Stimulated activated CD8-positive, alpha-beta memory T cell treated with anti-CD3 and anti-CD28 coated beads, Interleukin-15, amount 100 ng/mL, for 24 hours (primary cell): ENCODE measurements around the gene CCN5.
"Not testable (repeated sequence)": the region's sequence is repeated elsewhere in the genome, so short reads cannot be mapped to it uniquely, and the experiment has no call there.

ENCODE experiments used
- DNase-seq: peaks from one replicate; pipeline ENCODE4 v3.0.0-alpha.2; 2020; ENCODE audit warnings: low read depth

Gene CCN5

DNA sequence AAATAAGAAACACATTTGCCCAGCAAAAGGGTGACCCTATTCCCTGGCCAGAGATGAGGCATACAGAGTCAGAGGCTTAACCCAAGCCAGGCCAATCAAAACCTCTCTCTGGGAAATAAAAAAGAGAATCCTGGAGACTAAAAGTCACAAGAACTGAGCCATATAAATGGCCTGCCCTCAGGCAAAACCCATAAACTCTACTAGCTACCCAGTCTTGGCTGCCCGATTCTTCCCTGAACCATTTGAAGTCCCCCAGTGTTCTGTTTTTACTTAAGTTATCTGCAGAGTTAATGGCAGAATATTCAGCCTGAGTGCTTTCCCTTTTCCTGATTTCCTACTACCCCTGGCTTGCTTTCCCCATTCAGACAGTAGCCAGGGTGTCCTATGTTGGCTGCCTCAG is 44.4 kb downstream of the CCN5 start:
- no peak for DNase-seq

DNA sequence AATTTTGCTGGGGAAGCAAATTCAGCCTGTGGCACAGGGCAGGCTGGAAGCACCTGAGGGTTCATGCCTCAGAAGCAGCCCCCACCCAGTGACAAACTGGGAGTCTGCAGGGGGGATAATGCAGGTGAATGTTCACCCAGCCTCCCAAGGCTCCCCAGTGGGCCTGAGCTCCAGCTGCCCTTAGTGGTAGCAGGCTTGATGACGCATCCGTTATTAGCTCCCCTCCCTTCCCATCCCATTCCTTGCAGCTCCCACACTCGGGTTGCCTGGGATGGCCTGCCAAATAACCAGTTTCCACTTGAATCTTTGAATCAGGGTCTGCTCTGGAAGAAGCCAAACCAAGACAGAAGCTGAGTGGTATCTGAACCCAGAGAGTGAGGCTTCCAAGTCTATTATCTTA is 46.3 kb downstream of the CCN5 start:
- DNase-seq, result no peak

DNA sequence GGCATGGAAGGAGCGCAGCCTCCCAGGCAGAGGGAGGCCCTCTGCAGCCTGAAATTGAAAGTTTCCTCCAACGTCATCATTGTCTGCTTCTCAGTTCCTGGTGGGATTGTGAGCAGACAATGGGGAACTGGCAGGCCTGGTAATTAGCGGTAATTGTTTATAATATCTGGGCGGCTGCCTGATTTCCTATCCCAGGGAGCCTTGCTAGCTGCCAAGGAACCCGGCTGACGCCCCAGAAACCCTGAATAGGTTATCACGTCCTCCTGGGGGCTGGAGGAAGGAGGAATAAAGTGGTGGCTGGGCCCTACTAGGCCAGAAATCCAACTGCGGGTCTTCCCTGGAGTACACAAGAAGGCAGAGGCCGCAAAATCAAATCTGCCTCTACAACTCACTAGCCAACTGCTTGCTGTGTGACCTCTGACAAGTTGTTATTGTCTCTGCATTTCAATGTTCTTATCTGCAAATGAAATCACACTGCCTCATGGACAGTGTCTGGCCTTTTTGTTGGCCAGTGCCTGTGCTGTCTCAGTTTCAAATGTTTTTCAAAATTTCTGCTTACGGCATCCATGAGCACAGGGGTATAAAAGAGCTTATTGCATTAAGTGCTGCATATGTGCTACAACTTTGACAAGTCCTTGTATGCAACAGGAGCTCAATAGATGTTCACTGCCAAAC is 47.4 kb downstream of the CCN5 start:
- no peak for DNase-seq

DNA sequence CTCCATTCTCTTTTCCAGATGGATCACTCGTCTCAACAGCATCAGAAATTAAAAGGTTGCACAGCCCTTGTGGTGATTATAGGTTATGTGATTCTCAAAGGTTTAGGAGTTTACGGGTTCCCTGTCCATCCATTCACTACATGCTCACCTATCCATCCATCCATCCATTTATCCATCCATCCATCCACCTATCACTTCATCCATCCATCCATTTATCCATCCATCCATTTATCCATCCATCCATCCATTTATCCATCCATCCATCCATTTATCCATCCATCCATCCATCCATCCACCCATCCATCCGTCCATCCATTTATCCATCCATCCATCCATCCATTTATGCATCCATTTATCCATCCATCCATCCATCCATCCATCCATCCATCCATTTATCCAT is 48.6 kb downstream of the CCN5 start:
- DNase-seq, result not testable (repeated sequence)

DNA sequence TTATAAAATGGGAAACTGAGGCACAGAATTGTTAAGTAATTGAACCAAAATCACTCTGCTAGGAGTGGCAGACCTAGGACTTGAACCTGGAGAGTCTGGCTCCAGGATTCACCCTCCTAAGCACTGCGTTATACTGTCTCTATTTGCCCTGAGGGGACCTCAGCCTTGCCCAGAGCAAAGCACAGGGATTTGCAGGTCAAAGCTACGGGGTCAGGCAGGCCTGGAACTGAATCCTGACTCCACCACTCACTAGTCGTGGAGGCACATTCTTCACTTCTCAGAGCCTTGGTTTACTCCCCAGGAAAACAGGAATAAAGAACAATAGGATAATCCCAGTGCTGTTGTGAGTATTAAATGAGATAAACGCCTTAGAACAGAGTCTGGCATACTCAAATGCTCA is 49.9 kb downstream of the CCN5 start:
- no peak for DNase-seq

DNA sequence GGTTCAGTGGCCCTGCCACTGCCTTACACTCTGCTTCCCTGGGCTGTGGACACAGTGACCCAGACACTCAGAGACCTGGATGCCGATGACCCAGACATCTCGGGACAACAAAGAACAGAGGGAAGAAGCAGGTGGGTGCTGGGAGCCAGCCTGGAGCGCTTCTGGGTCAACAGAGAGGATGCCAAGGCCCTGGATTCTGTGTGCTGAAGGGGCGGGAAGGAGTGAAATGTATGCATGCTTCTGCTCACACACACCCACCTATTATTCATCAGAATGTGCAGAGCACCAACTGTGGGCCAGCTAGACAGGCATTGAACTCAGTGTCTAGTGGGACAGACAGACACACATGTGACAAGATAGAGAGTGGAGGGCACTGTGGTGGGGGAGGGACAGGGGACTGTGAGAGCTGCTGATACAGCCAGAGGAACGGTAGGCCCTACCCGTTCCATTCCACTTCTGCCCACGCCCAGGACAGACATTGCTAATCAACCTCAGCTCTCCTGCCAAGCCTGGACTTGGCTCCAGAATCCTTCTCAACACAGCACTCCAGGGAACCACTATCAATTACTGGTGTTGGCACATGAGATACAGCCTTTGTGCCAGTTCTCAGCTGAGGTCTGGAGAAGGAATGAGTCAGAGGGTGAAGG is 50.7 kb downstream of the CCN5 start:
- no peak for DNase-seq

DNA sequence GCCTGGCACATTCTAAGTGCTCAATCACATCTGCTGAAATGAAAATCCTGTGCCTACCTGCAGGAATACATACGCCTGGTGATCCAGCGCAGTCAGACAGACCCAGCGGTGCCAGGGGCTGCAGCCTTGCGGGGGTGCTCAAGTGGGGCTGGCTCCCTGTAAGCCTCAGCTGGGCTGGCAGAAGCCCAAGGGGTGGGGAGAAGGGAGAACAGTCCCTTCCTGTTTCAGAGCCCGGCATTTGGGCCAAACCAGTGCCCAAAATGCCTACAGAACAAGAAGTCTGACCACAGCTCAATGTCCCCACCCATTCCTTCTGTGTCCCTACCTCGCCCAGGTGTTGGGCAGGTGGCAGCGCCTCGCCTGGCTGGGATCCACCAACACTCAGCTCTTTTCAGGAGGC is 53.1 kb downstream of the CCN5 start:
- DNase-seq, result no peak

DNA sequence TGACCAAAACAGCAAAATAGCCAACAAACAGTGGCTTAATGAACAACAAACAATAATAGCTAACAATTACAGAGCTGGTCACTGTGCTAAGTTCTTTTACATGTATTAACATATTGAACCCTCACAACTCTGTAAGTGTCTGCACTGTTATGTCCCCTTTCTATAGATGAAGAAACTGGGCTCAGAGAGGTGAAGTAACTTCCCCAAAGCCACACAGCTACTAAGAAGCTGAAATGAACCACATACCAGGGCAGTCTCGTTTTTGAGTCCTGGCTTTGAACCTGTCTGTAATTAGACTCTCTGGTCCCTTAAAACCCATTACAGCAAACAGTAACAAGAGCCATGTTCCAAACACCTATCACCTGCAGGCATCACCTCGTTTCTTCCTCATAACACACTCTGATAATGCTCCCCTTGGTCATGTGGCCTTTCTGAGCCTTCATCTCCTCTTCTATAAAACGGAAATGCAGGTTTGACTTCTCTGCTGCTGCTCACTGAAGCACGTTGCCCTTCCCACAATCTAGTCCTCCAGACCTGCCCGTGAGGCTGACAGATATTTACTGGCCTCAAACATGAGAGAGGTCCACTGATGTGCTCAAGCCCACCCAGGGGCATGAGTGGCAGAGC is 53.8 kb downstream of the CCN5 start:
- DNase-seq, result no peak

DNA sequence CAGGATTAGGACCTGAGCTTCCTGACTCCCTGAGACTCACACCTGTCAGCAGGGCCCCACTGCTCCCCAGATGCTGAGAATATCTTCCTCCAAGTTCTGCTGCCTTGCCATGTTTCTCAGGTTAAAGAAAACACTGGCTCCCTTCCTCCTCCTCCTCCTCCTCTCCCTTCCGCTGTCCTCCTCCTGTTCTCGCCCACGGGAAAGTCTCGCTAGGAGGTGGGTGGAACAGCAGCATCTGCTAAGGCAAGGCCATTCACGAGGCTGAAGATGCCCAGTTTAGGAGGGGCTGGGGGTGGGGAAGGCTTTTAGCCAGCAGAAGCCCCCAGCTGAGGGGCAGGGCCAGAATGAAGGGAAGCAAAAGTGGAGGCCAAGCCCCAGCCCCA is 54.3 kb downstream of the CCN5 start:
- no peak for DNase-seq

DNA sequence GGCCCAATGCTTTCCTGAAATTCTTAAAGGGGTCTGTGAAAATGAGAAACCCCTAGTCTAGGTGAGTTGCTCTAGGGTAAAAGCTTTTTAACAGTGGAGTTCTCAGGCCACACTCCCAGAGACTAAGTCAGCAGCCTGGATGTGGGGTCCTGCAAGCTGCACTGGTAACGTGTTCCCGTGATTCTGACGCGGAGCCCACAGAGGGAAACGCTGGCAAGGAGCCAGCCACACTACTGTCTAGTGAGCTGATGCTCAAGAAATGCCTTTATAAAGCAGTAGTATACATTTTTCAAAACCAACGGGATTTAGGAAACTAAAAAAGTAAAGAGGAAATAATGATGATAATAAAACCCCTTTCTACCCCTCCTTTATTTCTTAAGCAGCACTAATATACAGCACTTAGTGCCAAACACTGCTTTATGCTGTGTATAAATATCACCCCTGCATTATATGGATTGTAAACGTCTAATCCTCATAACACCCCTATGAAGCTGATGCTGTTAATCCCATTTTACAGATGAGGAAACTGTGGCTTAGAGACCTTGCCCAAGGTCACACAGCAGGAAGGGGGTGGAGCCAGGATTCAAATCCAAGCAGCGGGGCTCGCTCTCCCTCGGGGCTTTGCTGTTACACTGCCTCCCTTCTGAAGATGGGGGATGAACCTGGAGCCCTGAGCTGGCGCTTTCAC is 55.5 kb downstream of the CCN5 start:
- DNase-seq, result no peak

DNA sequence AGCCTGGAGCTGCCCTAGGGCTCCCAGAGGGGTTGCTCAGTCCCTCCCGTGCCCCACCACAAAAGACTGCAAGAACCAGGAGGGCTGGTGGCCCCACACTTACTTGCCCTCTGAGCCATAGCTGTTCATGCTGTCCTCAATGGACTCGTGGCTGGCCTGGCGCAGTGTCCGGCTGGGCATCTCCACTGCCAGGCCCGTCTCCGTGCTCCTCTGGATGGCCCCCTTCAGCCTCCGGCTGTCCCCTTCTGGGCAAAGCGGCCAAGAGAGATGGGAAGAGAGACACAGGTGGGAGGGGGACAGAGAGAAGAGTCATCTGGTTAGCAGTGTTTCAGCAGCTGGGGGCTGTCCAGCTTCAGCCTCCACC is 56.0 kb downstream of the CCN5 start:
- DNase-seq, result no peak

DNA sequence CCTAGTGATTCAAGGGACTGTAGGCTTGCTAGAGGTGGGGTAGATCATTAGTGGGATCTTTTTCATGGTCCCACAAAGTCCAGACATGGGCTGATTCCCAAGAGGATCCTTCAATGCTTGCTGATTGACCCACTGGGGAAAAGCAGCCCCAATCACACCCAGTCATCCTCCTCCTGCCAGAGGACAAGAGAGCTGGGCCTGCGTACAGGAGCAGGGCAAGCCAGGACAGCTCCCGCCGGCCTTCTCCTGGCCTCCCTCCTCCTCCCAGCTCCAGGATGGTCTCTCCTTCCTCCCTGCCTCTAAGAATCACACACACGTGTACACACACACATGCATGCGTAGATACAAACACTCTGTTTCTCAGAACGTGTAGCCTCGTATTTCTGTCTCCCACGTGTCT is 57.5 kb downstream of the CCN5 start:
- DNase-seq, result no peak

DNA sequence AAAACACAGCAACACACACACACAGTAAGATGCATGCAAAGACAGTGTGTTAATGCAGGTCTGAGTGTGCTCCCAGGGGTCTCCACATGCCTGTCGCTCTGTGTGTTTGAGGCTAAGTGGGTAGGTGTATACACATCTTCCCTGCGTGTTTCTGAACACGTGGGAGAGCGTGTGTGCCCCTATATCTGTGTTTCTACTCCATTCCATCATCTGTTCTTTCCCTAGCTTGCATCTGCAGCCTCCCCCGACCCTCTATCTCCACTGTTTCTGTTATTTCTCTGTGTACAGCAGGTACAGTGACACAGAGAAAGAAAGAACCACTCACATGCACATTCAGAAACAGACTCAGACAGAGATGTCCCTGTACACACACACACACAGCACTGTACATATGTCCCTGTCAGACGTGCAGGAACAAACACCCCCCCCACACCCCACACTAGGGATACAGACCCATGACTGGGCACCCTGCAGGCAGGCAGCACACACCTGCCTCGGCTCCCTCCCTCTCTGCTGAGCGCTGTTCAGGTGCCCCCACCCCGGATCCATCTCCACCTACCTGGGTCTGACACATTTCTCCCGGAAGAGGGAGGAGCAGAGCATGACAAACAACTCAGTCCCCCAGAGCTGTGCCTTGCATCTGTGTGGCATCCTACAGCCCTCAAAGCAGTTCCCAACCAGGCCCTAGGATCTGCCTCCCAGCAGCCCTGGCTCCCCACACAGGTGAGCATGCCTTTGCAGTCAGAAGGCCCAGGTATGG is 58.1 kb downstream of the CCN5 start:
- no peak for DNase-seq

DNA sequence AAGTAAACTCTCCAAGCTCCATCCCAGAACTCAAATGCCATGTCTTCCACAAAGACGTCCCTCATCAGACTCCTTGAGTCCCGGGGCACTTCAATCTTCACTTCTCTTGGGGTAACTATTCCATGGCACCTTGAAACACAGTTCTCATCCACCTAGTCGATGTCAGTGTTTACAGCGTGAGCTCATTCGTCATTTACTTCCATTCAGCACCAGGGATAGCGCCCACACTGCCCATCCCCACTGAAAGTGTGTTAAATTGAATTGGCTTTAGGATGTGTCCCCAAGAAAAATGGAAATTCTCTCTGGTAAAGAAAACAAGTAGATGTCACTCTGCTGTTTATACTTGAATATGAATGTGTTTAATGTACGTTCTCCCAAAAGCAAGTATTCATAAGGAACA is 61.8 kb downstream of the CCN5 start:
- no peak for DNase-seq
